Natural killer cell treated with Interleukin-12 subunit alpha and Interleukin-12 subunit beta and Interleukin-15 and Interleukin-18, amount 100 ng/mL, for 72 hours (primary cell): ENCODE results near the gene OR9A2. TPM values are rescaled to one million over a fixed set of nuclear protein-coding genes. Genes with fewer than 3 reads are reported as not detected.

Source experiments
- ATAC-seq, 2 donors: fragments of 150-1000 bp; cut with Tn5 transposase in 1 of 2; sonication (Bioruptor Pico), chemical (Tn5 transposase) in 1 of 2; 2 replicates each; pipeline ENCODE4 v1.10.0; 2021
- DNase-seq: peaks from one replicate; pipeline ENCODE4 v3.0.0; 2022; ENCODE audit warnings: low spot score
- H3K27ac Mint-ChIP-seq, 2 donors: 1 replicate in 1 of 2; 2 replicates in 1 of 2; pipeline ENCODE4 v1.8.0; 2022; ENCODE audit warnings: mixed read lengths in 2 of 2, mild to moderate bottlenecking in 1 of 2, moderate library complexity in 1 of 2
- H3K27me3 Mint-ChIP-seq, 2 donors: 1 replicate in 1 of 2; 2 replicates in 1 of 2; pipeline ENCODE4 v1.8.0; 2022; ENCODE audit warnings: mixed read lengths in 2 of 2
- H3K36me3 Mint-ChIP-seq: one replicate; pipeline ENCODE4 v1.8.0; 2022; ENCODE audit warnings: mixed read lengths
- H3K4me1 Mint-ChIP-seq, 2 donors: 1 replicate in 1 of 2; 2 replicates in 1 of 2; pipeline ENCODE4 v1.8.0; 2022; ENCODE audit warnings: low read depth in 2 of 2, mixed read lengths in 2 of 2, mild to moderate bottlenecking in 1 of 2
- H3K4me3 Mint-ChIP-seq: one replicate; pipeline ENCODE4 v1.8.0; 2022; ENCODE audit warnings: mixed read lengths
- H3K9me3 Mint-ChIP-seq: 2 replicates; pipeline ENCODE4 v1.8.0; 2022; ENCODE audit warnings: mixed read lengths
- total RNA-seq, 2 donors: library from RNA; stranded (reverse); gene quantifications; one replicate each; pipeline ENCODE4 v1.2.3, GENCODE V29; 2022

The OR9A2 gene
- total RNA-seq, 2 donors from 2014 or later = not detected

DNA sequence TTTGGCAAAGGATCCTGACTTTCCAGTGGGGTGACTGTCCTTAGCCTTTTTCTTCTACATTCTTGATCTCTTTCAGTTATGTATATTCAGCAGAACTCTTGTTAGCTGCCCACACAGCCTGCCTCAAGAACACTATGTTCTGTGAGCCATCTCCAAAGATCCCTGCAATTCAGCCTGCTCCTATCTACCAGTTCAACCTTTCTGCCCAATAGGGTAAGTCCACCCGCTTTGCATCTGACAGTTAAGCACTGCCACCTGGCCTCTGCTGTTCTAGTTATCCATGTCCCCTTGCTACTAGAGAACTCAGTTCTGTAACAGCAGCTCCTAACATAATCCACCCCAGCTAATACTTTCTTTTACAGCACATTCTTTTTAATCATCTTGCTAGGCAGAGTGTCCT is 13.5 kb downstream of the OR9A2 start:
- Mint-ChIP-seq H3K4me1 (no peaks in the 10 kb centered on the region), H3K27ac (no peak overlapping the region), H3K27me3 (peaks cover 24 to 41% of the 10 kb centered on the region in 2 donors), H3K9me3 (no peaks in the 10 kb centered on the region), H3K36me3 (no peaks in the 10 kb centered on the region), H3K4me3 (no peak overlapping the region)
- ATAC-seq (peak in 1 of 2 donors; percentile 52), DNase-seq (no peak)

DNA sequence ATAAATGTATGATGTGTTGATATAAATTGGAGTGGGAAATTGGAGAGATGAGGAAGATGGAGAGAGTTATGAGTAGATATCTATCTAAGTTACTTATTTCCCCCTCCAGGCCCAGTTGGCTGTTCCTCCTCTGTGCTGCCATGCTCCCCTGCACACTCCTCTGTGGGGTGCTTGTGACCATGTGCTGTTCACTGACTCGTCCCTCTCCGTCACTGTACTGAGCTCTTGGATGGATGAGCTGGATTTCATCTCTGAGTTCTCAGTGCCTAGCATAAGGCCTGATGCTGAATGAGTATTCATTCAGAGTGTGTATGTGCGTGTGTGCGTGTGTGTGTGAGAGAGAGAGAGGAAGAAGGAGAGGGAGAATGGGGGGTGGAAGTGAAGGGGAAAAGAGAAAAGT is 14.5 kb downstream of the OR9A2 start:
- Mint-ChIP-seq H3K27ac (no peak overlapping the region), H3K27me3 (peaks cover 27 to 49% of the 10 kb centered on the region in 2 donors), H3K4me1 (peaks cover 0 to 2% of the 10 kb centered on the region in 2 donors), H3K36me3 (no peaks in the 10 kb centered on the region), H3K4me3 (no peak overlapping the region), H3K9me3 (no peaks in the 10 kb centered on the region)
- ATAC-seq = no peak
- no peak for DNase-seq

DNA sequence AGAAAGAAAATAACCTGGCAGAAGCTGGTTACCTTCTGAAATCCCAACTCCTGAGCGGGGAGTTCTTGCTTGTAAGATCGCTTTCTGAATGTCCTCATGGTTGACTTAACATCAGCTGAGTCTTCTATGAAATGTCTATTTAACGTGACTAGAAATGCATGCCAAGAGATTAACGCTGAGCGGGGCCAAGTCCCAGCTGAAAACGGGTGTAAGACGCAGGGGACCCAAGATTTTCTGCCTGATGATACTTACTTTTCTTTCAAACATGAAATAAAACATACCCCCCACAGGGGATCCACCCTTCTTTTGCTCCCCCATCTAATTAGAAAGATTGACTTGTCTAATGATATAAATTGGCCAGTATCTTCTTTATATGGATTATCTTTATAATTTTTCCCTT is 14.9 kb downstream of the OR9A2 start:
- ATAC-seq = no peak
- Mint-ChIP-seq H3K4me1 (peaks cover 0 to 2% of the 10 kb centered on the region in 2 donors), H3K9me3 (no peaks in the 10 kb centered on the region), H3K36me3 (no peaks in the 10 kb centered on the region), H3K27me3 (peaks cover 27 to 49% of the 10 kb centered on the region in 2 donors), H3K4me3 (no peak overlapping the region), H3K27ac (no peak overlapping the region)
- DNase-seq = no peak

DNA sequence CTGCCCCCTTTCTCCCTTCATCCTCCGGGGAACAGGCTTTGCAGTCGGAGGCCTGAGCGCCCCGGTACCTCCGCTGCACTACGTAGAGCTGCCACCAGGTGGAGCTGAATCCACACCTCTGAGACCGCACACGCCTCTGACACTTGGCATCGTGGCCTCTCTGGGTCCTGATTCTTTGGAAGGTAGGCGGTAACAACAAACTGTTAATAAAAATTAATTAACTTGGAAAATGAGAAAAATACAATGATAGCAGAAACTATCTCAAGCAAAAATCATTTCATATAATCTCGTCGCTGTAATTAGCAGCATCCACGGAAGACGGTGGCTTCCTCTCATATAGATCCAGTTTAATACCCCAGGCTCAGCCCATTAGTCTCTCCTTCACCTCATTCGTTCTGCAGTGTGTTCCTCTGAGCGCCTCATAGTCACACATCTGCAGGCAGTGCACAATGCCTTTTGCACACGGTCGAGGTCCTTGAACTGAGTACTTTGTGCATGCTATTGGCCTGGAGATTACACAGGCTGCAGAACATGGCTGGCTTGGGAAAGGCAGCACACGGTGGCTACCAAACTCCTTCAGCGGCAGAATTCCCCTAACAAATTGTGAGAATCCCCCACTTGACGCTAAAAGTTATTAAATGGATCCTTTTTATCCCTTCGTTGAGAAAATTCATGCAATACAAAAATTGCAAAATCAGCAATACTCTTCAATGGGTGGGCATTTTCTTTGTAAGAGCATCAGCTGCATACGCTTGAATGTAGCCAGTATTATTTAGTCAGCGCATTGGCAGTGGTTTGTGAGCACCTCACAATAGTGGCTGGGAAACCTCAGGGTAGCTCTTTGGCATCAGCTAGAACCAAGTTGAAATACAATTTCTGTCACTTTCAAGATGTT is 18.7 kb downstream of the OR9A2 start:
- peaks cover 3 to 5% of the 10 kb centered on the region in 2 donors for H3K4me1 Mint-ChIP-seq
- ATAC-seq (peak; percentile 89), DNase-seq (peak; percentile 73)
- no peak overlapping the region for H3K4me3 Mint-ChIP-seq
- peaks cover 17 to 40% of the 10 kb centered on the region in 2 donors for H3K27me3 Mint-ChIP-seq
- no peaks in the 10 kb centered on the region for H3K36me3 Mint-ChIP-seq
- no peaks in the 10 kb centered on the region for H3K9me3 Mint-ChIP-seq
- no peak overlapping the region for H3K27ac Mint-ChIP-seq

DNA sequence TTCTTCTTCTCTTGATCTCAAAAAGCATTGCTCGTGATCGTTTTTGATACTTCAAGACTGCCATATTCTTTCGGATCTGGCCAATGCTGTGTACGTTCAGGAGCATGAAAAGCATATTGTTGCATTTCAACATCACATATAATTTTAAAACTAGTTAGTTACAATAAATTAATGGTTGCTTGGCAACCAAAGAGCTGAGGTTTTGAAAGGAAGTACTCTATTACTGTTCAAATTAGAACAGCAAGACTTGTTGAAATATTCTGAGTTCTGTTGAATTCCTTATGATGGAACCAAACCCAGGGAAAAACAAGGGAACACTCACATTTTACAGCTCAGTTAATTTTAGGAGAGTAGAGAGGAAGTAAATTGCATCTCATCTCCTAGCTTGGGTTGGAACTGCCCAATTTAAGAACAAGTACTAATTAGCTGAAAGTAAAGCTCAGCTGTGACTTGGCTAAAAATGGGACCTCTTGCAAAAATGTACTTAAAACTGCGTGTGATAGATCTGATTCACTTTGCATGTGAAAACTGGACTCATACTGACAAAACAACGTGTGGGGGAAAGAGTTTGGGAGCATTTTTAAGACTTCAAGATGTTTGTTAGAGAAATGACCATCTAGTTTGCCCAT is 21.2 kb downstream of the OR9A2 start:
- Mint-ChIP-seq H3K36me3 (no peaks in the 10 kb centered on the region), H3K27me3 (peaks cover 15 to 38% of the 10 kb centered on the region in 2 donors), H3K27ac (no peak overlapping the region), H3K4me1 (peaks cover 5 to 7% of the 10 kb centered on the region in 2 donors), H3K4me3 (no peak overlapping the region), H3K9me3 (no peaks in the 10 kb centered on the region)
- DNase-seq = no peak
- ATAC-seq = no peak

DNA sequence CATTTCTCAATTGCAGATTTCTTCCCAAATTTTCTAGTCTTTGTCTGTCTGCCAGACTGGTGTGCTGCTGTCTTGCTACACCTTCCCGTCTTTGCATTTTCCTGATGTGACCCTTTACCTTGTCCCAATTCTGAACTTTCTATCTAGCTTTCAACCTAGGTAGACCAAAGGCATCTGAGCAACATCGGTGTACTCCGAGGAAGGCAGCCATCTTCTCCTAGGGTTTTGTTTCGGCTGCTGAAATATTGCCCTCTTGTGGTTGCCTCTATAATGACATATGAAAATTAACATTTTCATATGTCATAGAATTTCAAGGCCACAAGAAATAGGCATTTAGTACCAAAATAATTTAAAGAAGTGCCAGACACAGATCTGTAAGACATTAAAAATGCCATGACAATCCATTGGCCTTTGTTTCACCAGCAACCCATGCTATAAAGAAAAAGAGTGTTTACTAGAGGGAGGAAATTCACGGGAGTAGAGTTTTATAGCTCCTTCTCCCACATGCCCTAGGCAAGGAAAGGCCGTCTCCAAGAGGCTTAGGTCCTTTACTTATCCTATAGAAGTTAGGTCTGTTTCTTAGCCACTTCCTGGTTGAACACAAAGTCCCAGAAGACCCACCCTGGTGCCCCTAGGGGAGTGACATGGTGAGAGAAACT is 23.4 kb downstream of the OR9A2 start:
- Mint-ChIP-seq H3K4me3 (peak overlapping the region; percentile 72), H3K36me3 (no peaks in the 10 kb centered on the region), H3K27ac (peak overlapping the region in 1 of 2 donors; percentile 1), H3K9me3 (no peaks in the 10 kb centered on the region), H3K27me3 (peaks cover 8 to 20% of the 10 kb centered on the region in 2 donors), H3K4me1 (peaks cover 5 to 7% of the 10 kb centered on the region in 2 donors)
- DNase-seq = no peak
- peak; percentile 66 to 69 for ATAC-seq

DNA sequence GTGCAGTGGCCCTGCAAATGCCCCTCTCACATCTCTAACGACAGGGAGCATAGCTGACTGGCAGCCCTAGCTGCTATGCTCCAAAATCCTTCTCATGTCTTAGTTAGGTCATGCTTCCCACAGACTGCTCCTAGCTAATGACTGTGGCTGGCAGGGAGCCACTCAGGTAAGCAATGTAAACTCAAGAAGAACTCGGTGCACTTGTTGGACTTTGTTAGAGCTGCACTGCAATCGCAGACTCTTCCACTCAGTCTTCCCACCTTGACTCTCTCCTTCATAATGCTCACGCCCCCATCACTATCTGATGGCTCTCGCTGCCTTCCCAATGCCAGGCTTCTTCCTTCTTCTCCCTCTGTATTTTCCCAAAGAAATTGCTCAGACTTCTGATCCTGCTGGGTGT is 24.0 kb downstream of the OR9A2 start:
- peaks cover 7 to 16% of the 10 kb centered on the region in 2 donors for H3K27me3 Mint-ChIP-seq
- DNase-seq (no peak), ATAC-seq (no peak)
- no peaks in the 10 kb centered on the region for H3K36me3 Mint-ChIP-seq
- peak overlapping the region in 1 of 2 donors; percentile 1 for H3K27ac Mint-ChIP-seq
- H3K4me3 Mint-ChIP-seq = peak overlapping the region; percentile 72
- H3K4me1 Mint-ChIP-seq = peaks cover 5 to 6% of the 10 kb centered on the region in 2 donors
- no peaks in the 10 kb centered on the region for H3K9me3 Mint-ChIP-seq

DNA sequence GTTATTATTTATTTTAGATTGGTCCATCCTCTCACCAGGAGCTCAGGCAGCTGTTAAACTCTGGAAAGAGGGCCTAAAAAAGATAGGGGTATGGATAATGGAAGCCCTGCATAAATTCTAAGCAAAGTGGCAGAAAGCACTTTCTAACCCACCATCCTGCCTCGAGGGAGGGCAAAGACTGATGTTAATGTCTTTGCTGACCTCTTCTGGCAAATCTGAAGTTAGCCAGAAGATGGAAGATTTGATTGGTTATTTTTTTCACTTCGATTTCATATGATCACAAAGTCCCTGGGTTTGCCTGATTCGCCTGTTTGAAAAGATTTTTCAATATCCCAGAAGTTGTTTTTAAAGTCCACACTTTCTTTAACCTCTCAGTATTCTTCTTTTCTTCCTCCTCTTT is 24.8 kb downstream of the OR9A2 start:
- H3K27me3 Mint-ChIP-seq = peaks cover 6 to 13% of the 10 kb centered on the region in 2 donors
- H3K36me3 Mint-ChIP-seq = no peaks in the 10 kb centered on the region
- H3K4me3 Mint-ChIP-seq = no peak overlapping the region
- peaks cover 5% of the 10 kb centered on the region in 2 donors for H3K4me1 Mint-ChIP-seq
- H3K27ac Mint-ChIP-seq = no peak overlapping the region
- H3K9me3 Mint-ChIP-seq = no peaks in the 10 kb centered on the region
- DNase-seq (no peak), ATAC-seq (no peak)

DNA sequence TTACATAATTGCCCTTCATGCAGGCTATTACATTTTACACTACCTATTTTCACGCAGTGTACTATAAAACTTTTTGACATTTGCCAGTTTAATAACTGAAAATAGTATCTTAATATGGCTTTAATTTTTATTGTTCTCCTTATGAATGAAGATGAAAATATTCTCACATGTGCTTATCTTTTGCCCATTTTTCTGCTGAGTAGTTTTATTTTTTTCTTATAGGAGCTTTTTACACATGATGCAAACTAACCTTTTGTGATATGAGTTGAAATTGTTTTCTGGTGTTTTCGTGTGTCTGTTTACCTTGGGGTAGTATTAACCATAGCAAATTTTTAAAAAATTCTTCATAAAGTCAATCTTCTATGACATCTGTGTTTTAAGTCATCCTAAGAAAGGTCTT is 26.3 kb downstream of the OR9A2 start:
- DNase-seq (no peak), ATAC-seq (no peak)
- no peak overlapping the region for H3K4me3 Mint-ChIP-seq
- H3K9me3 Mint-ChIP-seq = no peaks in the 10 kb centered on the region
- no peaks in the 10 kb centered on the region for H3K36me3 Mint-ChIP-seq
- H3K27me3 Mint-ChIP-seq = peaks cover 6 to 13% of the 10 kb centered on the region in 2 donors
- H3K4me1 Mint-ChIP-seq = peaks cover 5% of the 10 kb centered on the region in 2 donors
- H3K27ac Mint-ChIP-seq = no peak overlapping the region

DNA sequence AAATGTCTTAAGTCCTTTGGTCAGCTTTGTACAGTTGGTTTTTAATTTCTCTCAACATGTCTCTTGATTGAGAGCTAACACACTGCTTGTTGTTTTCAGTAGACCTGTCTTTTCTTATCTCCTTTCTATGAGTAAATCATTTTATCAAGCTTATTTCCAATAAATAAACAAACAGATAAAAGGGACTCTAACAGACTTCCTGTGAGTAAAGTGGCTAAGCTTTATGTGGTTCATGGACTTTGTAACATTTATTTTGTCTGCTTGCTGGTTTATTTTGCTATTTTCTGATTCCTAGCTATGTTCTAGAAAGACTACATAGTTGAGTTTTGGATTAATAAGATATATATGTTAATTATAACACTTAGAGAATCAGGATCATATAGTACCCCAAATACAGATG is 27.1 kb downstream of the OR9A2 start:
- peaks cover 5% of the 10 kb centered on the region in 2 donors for H3K4me1 Mint-ChIP-seq

DNA sequence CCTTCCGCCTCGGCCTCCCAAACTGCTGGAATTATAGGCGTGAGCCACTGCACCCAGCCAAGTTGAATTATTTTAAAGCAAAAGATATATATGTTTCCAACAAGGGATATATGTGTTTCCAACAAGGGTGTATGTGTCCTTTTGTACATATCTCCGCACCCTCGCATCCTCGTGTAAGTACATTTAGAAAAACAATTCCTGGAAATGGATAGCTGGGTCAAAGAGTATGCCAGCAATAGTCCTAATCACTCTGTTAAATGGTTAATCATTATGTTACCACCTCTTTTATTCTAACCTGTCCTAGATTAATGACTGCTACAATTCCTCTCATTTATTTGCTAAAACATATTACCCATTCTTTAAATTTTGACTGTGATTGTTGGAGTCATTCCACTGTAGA is 28.0 kb downstream of the OR9A2 start:
- no peaks in the 10 kb centered on the region for H3K36me3 Mint-ChIP-seq
- no peak overlapping the region for H3K4me3 Mint-ChIP-seq
- H3K9me3 Mint-ChIP-seq = no peaks in the 10 kb centered on the region
- ATAC-seq = no peak
- H3K4me1 Mint-ChIP-seq = peaks cover 5% of the 10 kb centered on the region in 2 donors
- H3K27ac Mint-ChIP-seq = no peak overlapping the region
- H3K27me3 Mint-ChIP-seq = peaks cover 7 to 15% of the 10 kb centered on the region in 2 donors
- no peak for DNase-seq

More for the DNA sequence above, 27.1 kb downstream of the OR9A2 start:
- peaks cover 6 to 10% of the 10 kb centered on the region in 2 donors for H3K27me3 Mint-ChIP-seq
- no peak for ATAC-seq
- no peaks in the 10 kb centered on the region for H3K36me3 Mint-ChIP-seq
- no peak for DNase-seq
- H3K27ac Mint-ChIP-seq = no peak overlapping the region
- no peaks in the 10 kb centered on the region for H3K9me3 Mint-ChIP-seq
- H3K4me3 Mint-ChIP-seq = no peak overlapping the region

DNA sequence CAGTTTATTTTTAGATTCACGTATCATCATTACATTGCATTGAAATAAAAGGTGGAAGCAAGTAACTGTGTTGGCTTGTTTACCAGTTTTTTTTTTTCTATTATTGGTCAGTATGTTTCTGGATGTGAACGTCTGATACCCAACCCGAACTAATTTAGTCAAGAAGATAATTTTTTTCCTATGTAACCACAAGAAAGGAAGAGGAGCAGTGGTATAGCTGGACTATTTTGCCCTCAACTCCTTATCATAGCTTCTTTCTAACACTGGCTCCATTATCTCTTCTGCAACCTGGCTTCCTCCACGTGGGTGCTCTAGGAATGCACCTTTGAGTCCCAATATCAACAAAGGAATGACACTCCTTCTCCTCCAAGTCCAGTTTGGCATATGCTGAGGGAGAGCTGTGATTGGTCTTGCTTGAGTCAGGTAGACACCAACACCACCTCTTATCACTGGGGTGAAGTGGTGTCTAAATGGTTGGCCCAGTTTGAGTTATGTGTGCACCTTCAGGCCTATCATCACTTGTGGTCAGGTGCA is 29.4 kb downstream of the OR9A2 start:
- no peaks in the 10 kb centered on the region for H3K4me1 Mint-ChIP-seq
- ATAC-seq (peak in 1 of 2 donors; percentile 45), DNase-seq (no peak)
- peaks cover 12 to 24% of the 10 kb centered on the region in 2 donors for H3K27me3 Mint-ChIP-seq
- H3K9me3 Mint-ChIP-seq = no peaks in the 10 kb centered on the region
- no peak overlapping the region for H3K4me3 Mint-ChIP-seq
- H3K36me3 Mint-ChIP-seq = no peaks in the 10 kb centered on the region
- H3K27ac Mint-ChIP-seq = no peak overlapping the region

DNA sequence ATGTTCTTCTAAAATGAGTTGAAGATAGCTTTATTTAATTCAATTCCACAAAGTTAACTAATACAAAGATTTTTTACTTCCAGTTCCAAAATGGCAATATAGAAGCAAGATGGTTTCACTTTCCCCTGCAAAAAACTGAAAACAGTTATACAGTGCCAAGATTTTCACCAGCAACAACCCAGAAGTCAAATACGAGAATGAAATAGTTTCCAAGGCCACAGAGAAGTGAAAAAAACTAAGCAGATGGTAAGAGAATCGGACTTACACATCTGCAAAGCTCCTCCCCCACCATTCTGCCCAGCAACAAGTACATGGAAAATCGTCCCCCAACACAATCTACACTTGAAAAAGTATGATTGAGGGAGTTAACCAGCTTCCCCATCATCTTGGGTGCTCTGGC is 34.5 kb downstream of the OR9A2 start:
- ATAC-seq (no peak), DNase-seq (no peak)
- Mint-ChIP-seq H3K4me1 (no peaks in the 10 kb centered on the region), H3K27ac (no peak overlapping the region), H3K9me3 (no peaks in the 10 kb centered on the region), H3K4me3 (no peak overlapping the region), H3K36me3 (no peaks in the 10 kb centered on the region), H3K27me3 (peaks cover 24 to 45% of the 10 kb centered on the region in 2 donors)
